ENCODE data around the gene PEAK1. TPM values are rescaled to one million over a fixed set of nuclear protein-coding genes. Genes with fewer than 3 reads are reported as not detected.

PEAK1 gene
- total RNA-seq, 1 donor from 2014 or later: 27.7 TPM

DNA sequence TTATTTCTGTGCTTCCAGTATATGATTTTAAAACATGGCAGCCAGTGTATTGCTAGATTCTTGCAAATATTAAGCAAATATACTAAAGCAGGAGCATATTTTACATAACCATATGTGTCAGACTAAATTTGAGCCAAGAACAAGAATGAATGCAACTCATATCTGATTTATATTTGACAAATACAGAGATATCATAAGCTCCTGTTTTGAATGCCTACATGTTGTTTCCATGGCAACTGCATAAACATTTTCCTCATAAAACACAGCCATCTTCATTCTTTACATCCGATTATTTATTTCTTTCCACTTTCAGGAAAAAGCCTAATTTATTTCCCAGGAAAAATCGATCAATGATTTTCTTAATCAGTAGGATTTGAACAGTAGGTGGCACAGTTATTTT, 176.8 kb downstream of the PEAK1 start:
- Histone ChIP-seq H3K36me3 (no peaks in the 10 kb centered on the region), H3K27me3 (no peaks in the 10 kb centered on the region), H3K4me1 (no peaks in the 10 kb centered on the region), H3K4me3 (no peak overlapping the region), H3K9me3 (no peaks in the 10 kb centered on the region), H3K27ac (no peak overlapping the region)
- intact Hi-C loops (cut with DNase I): no loop called here
- TF ChIP-seq, protein P1, sequence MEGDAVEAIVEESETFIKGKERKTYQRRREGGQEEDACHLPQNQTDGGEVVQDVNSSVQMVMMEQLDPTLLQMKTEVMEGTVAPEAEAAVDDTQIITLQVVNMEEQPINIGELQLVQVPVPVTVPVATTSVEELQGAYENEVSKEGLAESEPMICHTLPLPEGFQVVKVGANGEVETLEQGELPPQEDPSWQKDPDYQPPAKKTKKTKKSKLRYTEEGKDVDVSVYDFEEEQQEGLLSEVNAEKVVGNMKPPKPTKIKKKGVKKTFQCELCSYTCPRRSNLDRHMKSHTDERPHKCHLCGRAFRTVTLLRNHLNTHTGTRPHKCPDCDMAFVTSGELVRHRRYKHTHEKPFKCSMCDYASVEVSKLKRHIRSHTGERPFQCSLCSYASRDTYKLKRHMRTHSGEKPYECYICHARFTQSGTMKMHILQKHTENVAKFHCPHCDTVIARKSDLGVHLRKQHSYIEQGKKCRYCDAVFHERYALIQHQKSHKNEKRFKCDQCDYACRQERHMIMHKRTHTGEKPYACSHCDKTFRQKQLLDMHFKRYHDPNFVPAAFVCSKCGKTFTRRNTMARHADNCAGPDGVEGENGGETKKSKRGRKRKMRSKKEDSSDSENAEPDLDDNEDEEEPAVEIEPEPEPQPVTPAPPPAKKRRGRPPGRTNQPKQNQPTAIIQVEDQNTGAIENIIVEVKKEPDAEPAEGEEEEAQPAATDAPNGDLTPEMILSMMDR (IDR thresholded peaks at IDR 0.05): no peak
- TF ChIP-seq POLR2A (IDR thresholded peaks at IDR 0.05) (no peak), POLR2AphosphoS5 (IDR thresholded peaks at IDR 0.05; ENCODE audit: insufficient read depth in 1 of 2, low read depth in 1 of 2) (no peak)
- DNase-seq (ENCODE audit: extremely low spot score in 2 of 2): no peak

DNA sequence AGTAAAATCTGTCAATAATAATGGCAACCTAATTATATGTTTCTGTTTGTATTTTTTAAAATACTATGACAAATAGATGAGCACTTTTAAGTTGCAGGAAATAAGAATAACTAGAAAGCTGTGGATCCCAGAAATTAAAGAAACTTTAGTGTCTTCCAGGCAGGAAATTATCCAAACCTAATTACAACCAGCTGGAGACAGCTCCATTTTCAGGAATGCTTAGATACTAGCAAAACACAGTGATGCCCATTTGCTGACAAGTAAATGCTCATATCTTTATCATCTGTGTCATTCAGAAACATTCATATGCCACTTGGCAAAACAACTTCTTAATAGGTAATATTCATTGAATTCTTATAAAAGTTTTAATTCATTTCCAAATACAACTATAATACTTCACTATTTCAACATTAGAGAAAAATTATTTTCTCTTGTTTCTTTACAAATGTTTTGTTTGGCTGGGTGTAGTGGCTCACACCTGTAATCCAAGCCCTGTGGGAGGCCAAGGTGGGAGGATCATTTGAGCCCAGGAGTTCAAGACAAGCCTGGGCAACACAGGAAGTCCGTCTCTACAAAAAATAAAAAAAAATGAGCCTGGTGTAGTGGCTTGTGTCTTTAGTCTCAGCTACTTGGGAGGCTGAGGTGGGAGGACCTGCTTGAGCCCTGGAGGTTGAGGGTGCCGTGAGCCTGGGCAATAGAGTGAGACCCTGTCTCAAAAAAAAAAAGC, 179.9 kb downstream of the PEAK1 start:
- intact Hi-C loops (cut with DNase I): no loop called here
- no peak overlapping the region for H3K4me3 ChIP-seq
- no peaks in the 10 kb centered on the region for H3K27me3 ChIP-seq
- H3K4me1 ChIP-seq: no peaks in the 10 kb centered on the region
- no peaks in the 10 kb centered on the region for H3K36me3 ChIP-seq
- no peak overlapping the region for H3K27ac ChIP-seq
- DNase-seq (ENCODE audit: extremely low spot score in 2 of 2): no peak
- H3K9me3 ChIP-seq: no peaks in the 10 kb centered on the region
- TF ChIP-seq POLR2A (IDR thresholded peaks at IDR 0.05) (no peak), POLR2AphosphoS5 (IDR thresholded peaks at IDR 0.05; ENCODE audit: insufficient read depth in 1 of 2, low read depth in 1 of 2) (no peak)
- TF ChIP-seq, protein P1 (IDR thresholded peaks at IDR 0.05): no peak

DNA sequence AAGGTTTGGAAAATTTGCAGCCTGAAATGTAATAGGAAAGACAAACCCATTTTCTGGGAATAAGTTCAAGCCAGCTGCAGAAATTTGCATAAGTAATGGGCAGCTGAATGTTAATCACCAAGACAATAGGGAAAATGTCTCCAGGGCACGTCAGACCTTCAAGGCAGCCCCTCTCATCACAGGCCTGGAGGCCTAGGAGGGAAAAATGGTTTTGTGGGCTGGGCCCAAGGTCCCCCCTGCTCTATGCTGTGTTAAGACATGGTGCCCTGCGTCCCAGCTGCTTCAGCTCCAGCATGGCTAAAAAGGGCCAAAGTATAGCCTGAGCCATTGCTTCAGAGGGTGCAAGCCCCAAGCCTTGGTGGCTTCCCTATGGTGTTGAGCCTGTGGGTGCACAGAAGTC, 184.3 kb downstream of the PEAK1 start:
- DNase-seq (ENCODE audit: extremely low spot score in 2 of 2): no peak
- Histone ChIP-seq H3K27me3 (no peaks in the 10 kb centered on the region), H3K27ac (no peak overlapping the region), H3K9me3 (no peaks in the 10 kb centered on the region), H3K36me3 (no peaks in the 10 kb centered on the region), H3K4me3 (no peak overlapping the region), H3K4me1 (no peaks in the 10 kb centered on the region)
- intact Hi-C loops (cut with DNase I): no loop called here
- TF ChIP-seq, protein P1 (IDR thresholded peaks at IDR 0.05): no peak
- no peak for TF ChIP-seq POLR2AphosphoS5 (IDR thresholded peaks at IDR 0.05; ENCODE audit: insufficient read depth in 1 of 2, low read depth in 1 of 2)
- no peak for TF ChIP-seq POLR2A (IDR thresholded peaks at IDR 0.05)

DNA sequence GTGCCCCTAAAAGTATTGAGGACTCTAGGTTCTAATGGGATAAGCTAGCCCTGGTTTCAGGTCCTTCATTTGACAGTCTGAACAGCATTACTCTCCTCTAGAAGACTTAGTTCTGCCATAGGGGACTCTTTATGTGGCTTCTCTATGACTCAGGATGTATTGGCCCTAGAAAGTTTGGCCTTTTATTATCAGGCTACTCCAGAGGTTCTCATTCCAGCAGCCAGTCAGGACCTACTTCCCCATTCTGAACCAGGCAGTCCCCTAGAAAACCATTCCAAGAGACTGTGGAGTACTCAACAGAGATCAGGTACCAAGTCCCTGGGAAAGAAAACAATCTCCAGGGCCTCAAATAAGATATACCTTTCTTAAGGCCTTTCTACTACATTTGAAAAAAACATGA, 191.1 kb downstream of the PEAK1 start:
- Histone ChIP-seq H3K27me3 (no peaks in the 10 kb centered on the region), H3K4me3 (no peak overlapping the region), H3K27ac (no peak overlapping the region), H3K4me1 (peaks cover 15% of the 10 kb centered on the region), H3K9me3 (no peaks in the 10 kb centered on the region), H3K36me3 (no peaks in the 10 kb centered on the region)
- DNase-seq (ENCODE audit: extremely low spot score in 2 of 2): no peak
- TF ChIP-seq POLR2A (IDR thresholded peaks at IDR 0.05) (no peak), POLR2AphosphoS5 (IDR thresholded peaks at IDR 0.05; ENCODE audit: insufficient read depth in 1 of 2, low read depth in 1 of 2) (no peak)
- TF ChIP-seq, protein P1 (IDR thresholded peaks at IDR 0.05): no peak
- intact Hi-C loops (cut with DNase I): no loop called here

DNA sequence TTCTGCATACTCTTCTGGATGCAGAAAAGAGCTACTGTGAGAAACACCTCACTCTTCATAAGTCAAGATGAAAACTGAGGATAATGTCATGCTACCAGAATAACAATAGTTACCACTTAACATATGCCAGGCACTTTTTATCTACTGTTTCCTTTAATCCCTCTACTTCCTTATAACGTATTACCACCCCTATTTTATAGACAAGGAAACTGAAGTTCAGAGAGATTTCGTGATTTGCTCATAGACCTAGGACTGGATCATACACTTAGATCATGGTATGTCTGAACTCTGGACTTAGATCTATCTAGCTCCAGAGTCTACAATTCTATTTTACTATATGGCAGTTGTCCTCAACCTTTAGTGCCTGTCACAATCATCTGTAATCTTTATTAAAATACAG, 193.3 kb downstream of the PEAK1 start:
- Histone ChIP-seq H3K27me3 (no peaks in the 10 kb centered on the region), H3K4me1 (peaks cover 17% of the 10 kb centered on the region), H3K9me3 (no peaks in the 10 kb centered on the region), H3K4me3 (no peak overlapping the region), H3K36me3 (no peaks in the 10 kb centered on the region), H3K27ac (no peak overlapping the region)
- intact Hi-C loops (cut with DNase I): no loop called here
- TF ChIP-seq, protein P1 (IDR thresholded peaks at IDR 0.05): no peak
- TF ChIP-seq POLR2A (IDR thresholded peaks at IDR 0.05) (no peak), POLR2AphosphoS5 (IDR thresholded peaks at IDR 0.05; ENCODE audit: insufficient read depth in 1 of 2, low read depth in 1 of 2) (no peak)
- DNase-seq (ENCODE audit: extremely low spot score in 2 of 2): no peak

Measured in vagina (tissue), 2 donors.